Mesenchymal stem cell (in vitro differentiated cells and primary cell): ENCODE results near the gene USP47.

Experiments used
- DNase-seq: peaks from one replicate; pipeline ENCODE4 v3.0.0-alpha.2; 2013
- H2AFZ ChIP-seq: one replicate; pipeline ENCODE4 v1.6.1; 2013; ENCODE audit warnings: low read depth, mild to moderate bottlenecking, control low read depth, inconsistent platforms, low read length, moderate library complexity
- H2AK5ac ChIP-seq: 2 replicates; pipeline ENCODE4 v1.6.1; 2013; ENCODE audit warnings: low read length, moderate library complexity, mild to moderate bottlenecking, inconsistent platforms; ENCODE audit not compliant: severe bottlenecking
- H2BK120ac ChIP-seq: one replicate; pipeline ENCODE4 v1.6.1; 2013; ENCODE audit warnings: low read depth, mild to moderate bottlenecking, inconsistent platforms, low read length, moderate library complexity
- H2BK12ac ChIP-seq, 2 experiments: one replicate each; pipeline ENCODE4 v1.6.1; 2013; ENCODE audit warnings: inconsistent platforms in 2 of 2, low read length in 2 of 2, mild to moderate bottlenecking in 2 of 2, moderate library complexity in 2 of 2, control low read depth in 1 of 2
- H2BK15ac ChIP-seq: one replicate; pipeline ENCODE4 v1.6.1; 2013; ENCODE audit warnings: mild to moderate bottlenecking, low read depth, inconsistent platforms; ENCODE audit not compliant: poor library complexity, severe bottlenecking
- H2BK5ac ChIP-seq: 2 replicates; pipeline ENCODE4 v1.6.1; 2013; ENCODE audit warnings: low read depth, mild to moderate bottlenecking, low read length, control low read depth, inconsistent platforms; ENCODE audit not compliant: poor library complexity, severe bottlenecking
- H3K14ac ChIP-seq, 2 experiments: one replicate each; pipeline ENCODE4 v1.6.1; 2013; ENCODE audit warnings: inconsistent platforms in 2 of 2, low read length in 2 of 2, control low read depth in 1 of 2, mild to moderate bottlenecking in 1 of 2, moderate library complexity in 1 of 2
- H3K18ac ChIP-seq, 2 experiments: one replicate each; pipeline ENCODE4 v1.6.1; 2013; ENCODE audit warnings: inconsistent platforms in 2 of 2, low read length in 2 of 2, control low read depth in 1 of 2, low read depth in 1 of 2, mild to moderate bottlenecking in 1 of 2
- H3K23ac ChIP-seq, 2 experiments: one replicate each; pipeline ENCODE4 v1.6.1; 2013; ENCODE audit warnings: inconsistent platforms in 2 of 2, low read length in 2 of 2, mild to moderate bottlenecking in 2 of 2, moderate library complexity in 2 of 2, control low read depth in 1 of 2
- H3K27ac ChIP-seq: 2 replicates; pipeline ENCODE4 v1.5.1; 2013; ENCODE audit warnings: mild to moderate bottlenecking, moderate library complexity, low read length, control low read depth, inconsistent platforms; ENCODE audit not compliant: poor library complexity, severe bottlenecking
- H3K27me3 ChIP-seq, 2 experiments: 2 replicates each; pipeline versions ENCODE4 v1.6.1 to v1.7.0; 2013; ENCODE audit warnings: low read length in 2 of 2, mild to moderate bottlenecking in 2 of 2, moderate library complexity in 2 of 2, control low read depth in 1 of 2, inconsistent platforms in 1 of 2; ENCODE audit not compliant: control insufficient read depth in 1 of 2, insufficient read depth in 1 of 2
- H3K36me3 ChIP-seq, 2 experiments: 2 replicates each; pipeline versions ENCODE4 v1.6.1 to v1.7.0; 2013; ENCODE audit warnings: low read length in 2 of 2, control low read depth in 1 of 2, inconsistent platforms in 1 of 2, low read depth in 1 of 2, mild to moderate bottlenecking in 1 of 2; ENCODE audit not compliant: insufficient read depth in 2 of 2, control insufficient read depth in 1 of 2
- H3K4ac ChIP-seq, 2 experiments: one replicate each; pipeline ENCODE4 v1.6.1; 2013; ENCODE audit warnings: inconsistent platforms in 2 of 2, low read length in 2 of 2, mild to moderate bottlenecking in 2 of 2, moderate library complexity in 2 of 2, control low read depth in 1 of 2, low read depth in 1 of 2
- H3K4me1 ChIP-seq: 2 replicates; pipeline ENCODE4 v1.6.1; 2013; ENCODE audit warnings: low read depth, low read length, control low read depth; ENCODE audit not compliant: control insufficient read depth, insufficient read depth
- H3K4me2 ChIP-seq: 2 replicates; pipeline ENCODE4 v1.6.1; 2013; ENCODE audit warnings: low read length, mild to moderate bottlenecking, inconsistent platforms; ENCODE audit not compliant: poor library complexity, severe bottlenecking
- H3K4me3 ChIP-seq, 2 experiments: 2 replicates each; pipeline versions ENCODE4 v1.5.1 to v1.7.0; 2013; ENCODE audit warnings: low read length in 2 of 2, mild to moderate bottlenecking in 2 of 2, control low read depth in 1 of 2, low read depth in 1 of 2; ENCODE audit not compliant: insufficient read depth in 1 of 2
- H3K79me1 ChIP-seq: replicated peaks from 2 replicates; pipeline ENCODE4 v1.6.1; 2013; ENCODE audit warnings: mild to moderate bottlenecking, control low read depth, low read length, inconsistent platforms; ENCODE audit not compliant: poor library complexity, severe bottlenecking
- H3K9ac ChIP-seq: 2 replicates; pipeline ENCODE4 v1.7.0; 2013; ENCODE audit warnings: mild to moderate bottlenecking, low read length, moderate library complexity
- H3K9me3 ChIP-seq: 2 replicates; pipeline ENCODE4 v1.7.0; 2013; ENCODE audit warnings: mild to moderate bottlenecking, low read length; ENCODE audit not compliant: control insufficient read depth
- H4K8ac ChIP-seq: one replicate; pipeline ENCODE4 v1.6.1; 2013; ENCODE audit warnings: inconsistent platforms, mild to moderate bottlenecking, low read length, moderate library complexity
- H4K91ac ChIP-seq: one replicate; pipeline ENCODE4 v1.6.1; 2013; ENCODE audit warnings: mild to moderate bottlenecking, low read length, inconsistent platforms
- WGBS: methylation state at CpG from one replicate; pipeline ENCODE4 v1.1.7; 2013; ENCODE audit warnings: mixed read lengths; 5-methylcytosine and 5-hydroxymethylcytosine counted together

The USP47 gene

DNA sequence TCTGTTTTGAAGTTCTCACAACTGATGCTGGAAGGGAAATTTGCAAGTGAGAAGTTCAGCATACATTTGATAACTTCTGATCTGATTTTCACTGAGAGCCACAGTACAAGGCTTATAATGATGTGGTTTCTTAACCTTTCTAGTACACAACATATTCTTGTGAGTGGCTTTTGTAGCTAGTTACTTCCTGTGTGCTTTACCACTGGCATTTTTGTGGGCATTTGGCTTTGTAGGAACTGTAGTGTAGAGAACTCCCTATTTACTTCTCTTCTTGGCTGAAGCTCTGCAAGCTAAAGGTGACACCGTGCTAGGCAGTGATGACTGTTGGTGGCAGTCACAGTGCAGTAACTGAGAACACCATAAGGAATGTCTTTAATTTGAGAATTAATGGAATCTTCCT is 14.9 kb downstream of the USP47 start:
- H3K9me3 ChIP-seq: no peaks in the 10 kb centered on the region
- H2BK12ac ChIP-seq: no peak overlapping the region

GRCh38 chr11:11857769-11858168 is 16.0 kb downstream of the USP47 start:
- Histone ChIP-seq H3K14ac (no peak overlapping the region), H3K9ac (no peak overlapping the region), H4K91ac (no peak overlapping the region), H3K18ac (no peak overlapping the region), H3K36me3 (no peaks in the 10 kb centered on the region), H3K4me3 (peak overlapping the region in 1 of 2 experiments; percentile 38), H2BK5ac (no peak overlapping the region), H3K23ac (no peak overlapping the region), H3K79me1 (no peaks in the 10 kb centered on the region), H2AFZ (no peak overlapping the region), H2BK15ac (no peak overlapping the region), H4K8ac (no peak overlapping the region), H3K4me1 (no peaks in the 10 kb centered on the region), H3K27me3 (no peaks in the 10 kb centered on the region), H3K27ac (no peak overlapping the region), H3K4me2 (no peak overlapping the region), H3K9me3 (no peaks in the 10 kb centered on the region), H2BK12ac (no peak overlapping the region), H2AK5ac (no peak overlapping the region), H2BK120ac (no peak overlapping the region), H3K4ac (no peak overlapping the region)
- no peak for DNase-seq
- 89% methylated on average over 5 of the region's 5 CpGs for WGBS

More for the DNA sequence above, 14.9 kb downstream of the USP47 start:
- Histone ChIP-seq H3K9ac (no peak overlapping the region), H4K91ac (no peak overlapping the region), H3K27me3 (no peaks in the 10 kb centered on the region), H3K4ac (peak overlapping the region in 1 of 2 experiments; percentile 15), H2BK5ac (no peak overlapping the region), H3K14ac (no peak overlapping the region), H3K36me3 (no peaks in the 10 kb centered on the region), H3K27ac (peak overlapping the region; percentile 10), H3K79me1 (no peaks in the 10 kb centered on the region), H4K8ac (no peak overlapping the region), H3K4me3 (no peak overlapping the region), H3K4me1 (no peaks in the 10 kb centered on the region), H2AK5ac (no peak overlapping the region), H3K23ac (no peak overlapping the region), H3K4me2 (no peak overlapping the region), H2AFZ (no peak overlapping the region), H2BK120ac (no peak overlapping the region), H3K18ac (no peak overlapping the region), H2BK15ac (no peak overlapping the region)
- no peak for DNase-seq
- WGBS: no CpG with 5 or more reads among the region's 1 CpG

GRCh38 chr11:11858676-11859075 is 16.9 kb downstream of the USP47 start:
- Histone ChIP-seq H3K14ac (no peak overlapping the region), H2BK120ac (no peak overlapping the region), H3K4me1 (no peaks in the 10 kb centered on the region), H3K4me3 (no peak overlapping the region), H3K4me2 (no peak overlapping the region), H3K36me3 (no peaks in the 10 kb centered on the region), H3K9ac (no peak overlapping the region), H4K8ac (no peak overlapping the region), H2BK15ac (no peak overlapping the region), H3K27me3 (no peaks in the 10 kb centered on the region), H3K27ac (no peak overlapping the region), H4K91ac (no peak overlapping the region), H3K23ac (no peak overlapping the region), H3K79me1 (no peaks in the 10 kb centered on the region), H2BK12ac (no peak overlapping the region), H3K4ac (no peak overlapping the region), H2AK5ac (no peak overlapping the region), H2BK5ac (no peak overlapping the region), H3K9me3 (no peaks in the 10 kb centered on the region), H3K18ac (no peak overlapping the region), H2AFZ (no peak overlapping the region)
- 71% methylated on average over 1 of the region's 1 CpG for WGBS
- no peak for DNase-seq

GRCh38 chr11:11860103-11860979 is 18.6 kb downstream of the USP47 start:
- Histone ChIP-seq H3K27ac (no peak overlapping the region), H3K4ac (no peak overlapping the region), H3K4me1 (no peaks in the 10 kb centered on the region), H3K36me3 (no peaks in the 10 kb centered on the region), H3K4me2 (no peak overlapping the region), H3K23ac (no peak overlapping the region), H2BK120ac (no peak overlapping the region), H3K9me3 (no peaks in the 10 kb centered on the region), H2AFZ (no peak overlapping the region), H3K27me3 (no peaks in the 10 kb centered on the region), H2AK5ac (no peak overlapping the region), H4K91ac (no peak overlapping the region), H3K18ac (no peak overlapping the region), H2BK5ac (no peak overlapping the region), H3K14ac (no peak overlapping the region), H2BK15ac (no peak overlapping the region), H3K9ac (peak overlapping the region; percentile 4), H2BK12ac (no peak overlapping the region), H4K8ac (no peak overlapping the region), H3K4me3 (no peak overlapping the region), H3K79me1 (no peaks in the 10 kb centered on the region)
- WGBS: no CpG with 5 or more reads among the region's 12 CpGs
- peak; percentile 78 for DNase-seq
